M059J (cell line): ENCODE measurements around the gene VAV2. TPM values are rescaled to one million over a fixed set of nuclear protein-coding genes. Genes with fewer than 3 reads are reported as not detected.

Experiments used
- DNase-seq: peaks from one replicate; pipeline ENCODE4 v3.0.0-alpha.2; 2012; ENCODE audit warnings: low read depth
- total RNA-seq: library from RNA; depleted of rRNA; stranded (reverse); fragments of >200 nt; shearing (Covaris generic); gene quantifications from 2 replicates; pipeline ENCODE4 v1.2.3, GENCODE V29; 2014

VAV2 gene
- total RNA-seq, 1 experiment from 2014 or later = 17.2 TPM

DNA sequence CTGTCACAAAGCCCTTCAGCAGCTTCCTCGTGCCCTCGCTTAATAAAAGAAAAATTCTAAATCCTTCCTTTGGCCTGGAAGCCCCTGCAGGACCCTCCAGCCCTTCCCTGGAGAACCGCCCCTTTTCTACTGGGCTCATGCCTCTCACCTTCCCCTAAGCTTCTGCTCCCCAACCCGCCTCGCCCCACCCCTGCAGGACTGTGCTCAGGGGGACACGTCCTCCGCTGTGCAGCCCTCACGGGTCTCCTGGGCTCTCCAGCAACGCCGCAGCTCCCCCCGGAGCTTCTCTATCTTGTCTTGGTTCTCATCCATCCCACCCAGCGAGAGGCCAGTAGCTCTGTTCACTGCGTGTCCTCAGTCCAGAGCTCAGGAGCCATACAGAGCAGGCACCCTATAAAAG, 188.4 kb downstream of the VAV2 start:
- no peak for DNase-seq

DNA sequence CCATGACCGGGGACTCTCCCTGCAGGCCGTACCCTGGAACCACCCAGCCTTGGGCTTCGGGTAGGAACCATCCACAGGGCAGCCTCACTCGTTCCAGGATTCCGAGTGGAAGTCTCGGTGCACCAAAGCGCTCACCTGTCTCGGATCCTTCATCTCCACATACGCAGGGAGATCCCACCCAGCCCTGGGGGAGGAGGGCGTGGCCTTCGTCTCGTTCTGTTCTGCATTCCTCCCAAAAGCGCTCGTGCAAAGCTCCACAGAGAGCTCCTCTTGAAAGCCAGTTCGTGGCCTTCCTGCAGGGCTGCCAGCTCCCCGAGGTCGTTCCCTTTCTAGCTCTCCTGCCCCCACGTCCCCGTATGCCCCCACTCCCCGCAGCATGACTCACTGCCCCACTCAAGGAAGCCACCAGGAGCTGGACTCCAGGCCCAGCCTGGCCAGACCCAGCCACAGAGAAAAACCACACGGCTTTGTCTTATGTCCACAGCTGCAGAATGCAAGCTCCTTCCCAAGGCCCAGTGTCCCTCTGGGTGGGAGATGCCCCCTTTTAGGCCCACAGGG, 189.0 kb downstream of the VAV2 start:
- DNase-seq = peak; percentile 22

DNA sequence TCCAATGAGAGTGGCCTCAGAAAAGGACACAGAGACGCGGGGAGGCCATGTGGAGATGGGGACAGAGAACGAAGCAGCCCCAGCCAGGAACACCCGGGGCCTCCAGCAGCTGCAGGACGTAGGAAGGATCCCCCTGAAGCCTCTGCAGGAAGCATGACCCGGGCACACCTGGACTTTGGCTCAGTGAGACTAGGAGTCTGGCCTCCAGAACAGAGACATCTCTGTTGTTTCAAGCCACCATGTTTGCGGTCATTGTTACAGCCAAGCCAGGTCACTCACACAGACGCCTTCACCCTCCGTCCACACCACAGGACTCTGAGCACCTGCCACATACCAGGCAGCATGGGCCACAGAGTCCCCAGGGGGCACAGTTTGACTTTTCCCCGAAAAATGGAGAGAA, 190.4 kb downstream of the VAV2 start:
- DNase-seq = no peak

DNA sequence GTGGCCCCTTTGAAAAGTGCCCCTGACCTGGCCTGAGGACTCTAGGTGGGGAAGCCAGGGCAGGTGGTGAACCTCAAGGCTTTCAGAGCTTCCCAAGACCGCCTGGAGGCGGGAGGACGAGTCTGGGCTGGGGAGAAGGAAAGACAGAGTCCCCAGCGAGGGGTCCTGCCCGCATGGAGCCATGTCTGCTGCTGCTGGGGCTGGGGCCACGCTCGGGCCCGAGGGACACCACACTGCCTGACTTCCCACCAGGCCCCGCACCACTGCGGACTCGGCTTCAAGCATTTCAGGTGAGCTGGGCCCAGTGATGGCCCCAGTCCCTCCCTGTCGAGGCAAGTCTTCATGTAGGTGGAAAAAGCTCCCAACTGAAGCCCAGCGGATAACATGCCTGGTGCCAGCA, 191.9 kb downstream of the VAV2 start:
- no peak for DNase-seq

DNA sequence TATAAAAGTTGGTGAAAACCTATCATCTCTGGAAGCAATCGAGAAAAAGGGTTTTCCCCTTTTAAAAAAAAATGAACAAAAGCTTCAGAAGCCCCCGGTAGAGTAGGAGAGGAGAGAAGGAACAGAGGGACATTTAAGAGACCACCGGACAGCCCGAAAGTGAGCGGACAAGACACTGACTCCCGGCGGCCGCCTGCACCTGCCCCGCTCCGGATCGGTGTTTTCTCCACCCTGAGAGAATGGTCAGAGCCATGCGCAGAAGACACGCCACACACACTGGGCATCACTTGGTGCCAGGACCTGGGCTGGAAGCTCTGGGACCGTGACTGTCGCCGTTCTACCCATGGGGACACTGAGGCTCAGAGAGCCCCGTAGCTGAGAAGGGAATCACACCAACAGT, 192.4 kb downstream of the VAV2 start:
- DNase-seq = no peak

DNA sequence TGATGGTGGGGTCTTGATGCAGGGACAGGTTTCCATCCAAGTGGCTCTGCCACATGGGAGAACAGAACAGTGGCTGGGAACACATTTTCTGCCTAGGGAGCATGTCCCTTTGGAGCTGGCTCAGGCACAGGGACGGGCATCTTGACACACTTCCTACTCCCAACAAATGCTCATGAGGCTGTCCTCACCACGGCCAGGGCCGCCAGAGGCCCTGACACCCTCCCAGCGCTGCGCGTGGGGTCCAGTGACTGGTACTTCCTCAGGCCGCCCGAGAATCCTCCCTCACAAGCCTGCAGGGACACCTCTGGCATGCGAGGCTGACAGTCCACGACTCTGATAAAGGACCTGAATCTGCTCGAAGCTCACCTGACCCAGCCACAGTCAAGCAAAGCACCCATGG, 193.0 kb downstream of the VAV2 start:
- no peak for DNase-seq

DNA sequence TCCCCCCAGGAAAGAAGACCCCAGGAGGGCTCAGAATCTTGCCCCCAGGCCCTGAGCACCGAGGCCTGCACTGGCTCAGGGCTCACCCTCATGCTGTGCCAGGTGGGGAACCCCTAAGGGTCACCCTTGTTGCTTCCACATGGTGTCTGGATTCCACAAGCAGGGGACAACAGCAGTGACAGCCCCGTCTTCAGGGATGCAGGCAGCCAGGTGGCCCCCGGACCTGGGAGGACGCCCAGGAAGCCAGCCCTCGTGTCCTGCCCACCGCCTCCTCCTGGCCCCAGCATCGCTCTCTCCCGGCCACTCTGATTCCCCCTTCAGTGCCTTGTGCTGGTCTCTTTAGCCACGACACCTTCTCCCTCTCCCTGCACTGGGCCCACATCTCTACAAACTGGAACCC, 194.0 kb downstream of the VAV2 start:
- no peak for DNase-seq

DNA sequence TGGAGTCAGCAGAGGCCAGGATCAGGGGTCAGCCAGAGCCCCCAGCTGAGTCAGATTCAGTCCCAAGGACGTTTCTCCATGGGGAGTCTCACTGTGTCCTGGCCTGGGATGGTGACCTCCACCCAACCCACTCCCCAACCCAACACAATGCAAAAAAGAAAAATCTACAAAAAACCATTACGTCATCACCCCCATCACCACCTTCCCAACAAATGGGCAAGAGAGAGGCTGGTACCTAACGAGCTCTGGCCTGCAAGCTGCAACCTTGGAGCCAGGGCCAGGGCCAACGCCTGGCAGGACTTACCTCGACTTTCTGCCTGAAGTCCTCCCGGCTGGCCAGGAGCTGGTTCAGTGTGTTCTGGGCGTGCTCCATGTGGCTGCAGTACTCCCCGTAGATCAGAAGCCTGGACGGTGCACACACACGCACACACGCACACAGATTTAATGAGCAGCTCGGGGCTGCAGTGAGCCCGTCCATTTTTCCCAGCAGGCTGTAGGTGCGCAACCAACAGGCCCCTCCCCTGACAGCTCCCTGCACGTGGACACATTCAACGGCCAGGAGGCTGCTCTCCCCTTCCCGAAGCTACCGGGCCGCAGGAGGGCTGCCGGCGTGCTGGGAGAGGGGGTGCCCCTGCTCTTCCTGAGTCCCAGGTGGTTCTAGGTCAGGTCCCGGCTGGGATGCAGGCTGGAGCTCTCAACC, 194.6 kb downstream of the VAV2 start:
- DNase-seq = no peak

DNA sequence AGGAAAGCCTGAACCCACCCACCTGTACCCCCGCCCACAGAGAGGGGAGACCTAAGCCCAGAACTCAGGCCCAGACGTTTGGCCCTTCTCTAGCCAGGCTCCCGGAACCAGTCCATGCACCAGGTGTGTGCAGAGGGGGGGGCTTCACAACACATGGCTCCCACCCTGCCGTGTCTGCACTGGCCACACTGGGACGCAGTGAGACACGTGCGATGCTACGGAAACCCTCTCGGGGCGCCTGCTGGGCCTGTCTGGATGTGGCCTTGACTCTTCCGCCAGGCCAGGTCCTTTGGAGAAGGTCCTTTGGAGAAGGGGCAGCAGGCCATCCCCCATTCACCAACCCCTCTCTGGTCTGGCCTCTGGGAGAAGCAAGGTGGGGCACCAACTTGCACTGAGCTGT, 195.6 kb downstream of the VAV2 start:
- no peak for DNase-seq

DNA sequence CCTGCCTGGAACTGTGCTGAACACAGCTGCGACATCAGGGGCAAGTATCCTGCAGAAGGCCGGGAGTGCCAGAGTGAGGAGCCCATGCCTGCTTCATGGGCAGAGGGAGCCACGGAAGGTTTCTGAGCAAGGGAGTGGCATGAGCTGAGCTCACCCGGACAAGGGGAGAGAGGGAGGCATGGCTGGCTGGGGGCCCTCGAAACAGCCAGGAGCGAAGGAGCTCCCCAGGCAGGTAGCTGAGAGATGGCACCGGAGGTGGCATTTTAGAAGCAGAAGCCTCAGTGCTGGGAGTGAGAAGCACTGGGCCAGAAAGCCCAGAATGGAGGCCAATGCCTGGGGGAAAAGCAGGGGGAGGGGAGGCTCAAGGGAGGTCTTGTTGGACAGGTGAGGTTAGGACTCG, 197.1 kb downstream of the VAV2 start:
- no peak for DNase-seq

DNA sequence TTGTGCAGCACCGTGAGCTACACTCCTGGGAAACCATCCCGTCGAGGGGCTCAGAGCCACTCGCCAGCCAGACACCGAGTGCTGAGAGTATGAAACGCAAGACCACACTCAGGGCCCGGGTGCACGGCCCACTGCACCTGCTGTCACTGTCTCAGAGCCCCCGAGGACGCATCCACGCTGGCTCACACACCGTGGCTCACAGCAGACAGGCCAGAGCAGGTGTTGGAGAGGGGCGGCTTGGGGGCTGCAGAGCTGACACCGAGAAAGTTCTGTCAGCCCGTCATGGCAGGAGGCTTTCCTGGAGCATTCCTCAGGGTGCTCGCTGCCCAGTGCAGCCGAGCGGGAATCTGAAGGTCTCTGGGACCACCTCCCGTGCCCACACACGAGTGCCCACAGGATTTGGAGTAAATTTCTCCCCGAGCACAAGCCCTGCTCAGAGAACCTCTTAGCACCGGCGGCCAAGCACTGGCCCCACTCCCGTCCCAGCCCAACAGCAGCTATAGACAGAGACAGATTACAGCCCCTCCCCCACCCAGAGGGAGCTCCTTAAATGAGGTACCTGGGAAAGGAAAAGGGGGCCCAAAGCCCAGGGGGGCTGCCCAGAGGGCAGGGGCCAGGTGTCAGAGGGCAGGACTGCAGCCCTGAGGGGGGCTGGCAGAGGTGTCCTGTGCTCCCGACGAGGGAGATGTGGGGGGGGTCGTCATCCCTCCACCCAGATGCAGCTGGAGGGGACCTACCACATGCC, 197.9 kb downstream of the VAV2 start:
- no peak for DNase-seq

DNA sequence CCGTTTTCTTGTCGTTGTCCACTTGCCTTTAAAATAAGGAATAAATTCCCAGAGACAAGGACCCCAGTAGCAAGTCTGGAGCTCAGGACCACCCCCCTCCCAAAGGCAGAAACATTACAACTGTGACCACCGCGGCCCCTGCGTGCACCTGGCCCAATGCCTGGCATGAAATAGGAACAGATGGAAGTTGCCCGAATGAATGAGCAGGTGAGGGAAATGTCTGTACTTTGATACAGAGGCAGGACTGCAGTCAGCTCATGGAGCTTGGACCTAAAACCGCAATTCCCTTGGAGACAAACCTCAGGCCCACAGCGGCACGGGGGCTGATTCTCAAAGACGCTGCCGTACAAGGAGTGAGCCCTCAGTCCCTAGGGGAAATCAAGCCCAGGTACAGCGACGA, 198.7 kb downstream of the VAV2 start:
- no peak for DNase-seq

DNA sequence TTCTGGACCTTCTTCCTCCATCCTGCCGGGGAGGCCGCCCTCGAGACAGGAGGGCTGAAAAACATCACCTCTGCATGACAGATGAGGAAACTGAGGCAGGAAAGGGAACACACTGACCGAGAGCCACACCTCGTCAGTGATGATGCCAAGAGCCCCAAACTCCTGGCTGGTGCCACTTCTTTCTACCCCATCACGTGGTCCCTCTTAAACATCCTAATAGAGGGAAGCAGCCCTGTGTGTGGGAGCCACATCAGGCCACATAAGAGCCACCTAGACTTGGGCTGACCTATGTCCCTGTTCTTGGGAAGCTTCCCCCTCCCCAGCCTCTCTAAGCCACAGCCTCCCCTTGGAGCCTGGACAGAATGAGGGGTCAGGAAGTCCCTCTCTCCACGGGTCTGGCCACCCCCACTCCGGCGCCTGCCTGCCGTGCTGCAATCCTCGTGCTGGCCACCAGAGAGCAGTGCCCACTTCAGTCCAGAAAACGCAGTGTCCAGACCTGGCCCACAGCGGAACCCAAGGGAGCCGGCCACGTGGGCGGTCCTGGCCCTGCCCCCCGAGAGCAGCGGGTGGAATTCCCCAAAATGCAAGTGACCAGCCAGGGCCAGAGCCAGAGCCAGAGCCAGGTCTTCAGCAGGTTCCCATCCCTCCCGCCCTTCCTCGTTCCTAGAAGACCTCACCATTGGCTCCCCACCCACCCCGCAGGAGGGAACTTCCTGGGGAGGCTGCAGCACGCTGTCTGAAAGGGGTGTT, 199.2 kb downstream of the VAV2 start:
- DNase-seq = peak; percentile 36

DNA sequence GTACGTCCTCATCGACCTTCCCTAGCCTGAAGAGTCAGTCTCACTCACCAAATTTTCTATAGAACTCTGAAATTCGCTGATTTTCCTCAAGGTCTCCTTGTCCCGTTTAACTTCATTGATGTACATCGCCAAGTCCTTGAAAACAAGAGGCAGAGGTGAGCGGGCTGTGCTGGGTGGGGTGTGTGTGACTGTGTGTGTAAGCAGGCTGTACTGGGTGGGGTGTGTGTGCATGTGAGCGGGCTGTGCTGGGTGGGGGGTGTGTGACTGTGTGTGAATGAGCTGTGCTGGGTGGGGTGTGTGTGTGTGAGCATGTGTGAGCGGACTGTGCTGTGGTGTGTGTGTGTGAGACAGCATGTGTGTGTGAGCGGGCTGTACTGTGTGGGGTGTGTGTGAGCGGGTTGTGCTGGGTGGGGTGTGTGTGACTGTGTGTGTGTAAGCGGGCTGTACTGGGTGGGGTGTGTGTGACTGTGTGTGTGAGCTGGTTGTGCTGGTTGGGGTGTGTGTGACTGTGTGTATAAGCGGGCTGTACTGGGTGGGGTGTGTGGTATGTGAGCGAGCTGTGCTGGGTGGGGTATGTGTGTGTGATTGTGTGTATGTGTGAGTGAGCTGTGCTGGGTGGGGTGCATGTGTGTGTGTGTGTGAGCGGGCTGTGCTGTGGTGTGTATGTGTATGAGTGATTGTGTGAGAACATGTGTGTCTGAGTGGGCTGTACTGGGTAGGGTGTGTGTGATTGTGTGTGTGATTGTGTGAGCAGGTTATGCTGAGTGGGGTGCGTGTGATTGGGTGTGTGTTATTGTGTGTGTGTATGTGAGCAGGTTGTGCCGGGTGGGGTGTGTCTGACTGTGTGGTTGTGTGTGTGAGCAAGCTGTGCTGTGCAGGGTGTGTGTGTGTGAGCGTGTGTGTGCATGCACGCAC, 200.1 kb downstream of the VAV2 start:
- DNase-seq = no peak

DNA sequence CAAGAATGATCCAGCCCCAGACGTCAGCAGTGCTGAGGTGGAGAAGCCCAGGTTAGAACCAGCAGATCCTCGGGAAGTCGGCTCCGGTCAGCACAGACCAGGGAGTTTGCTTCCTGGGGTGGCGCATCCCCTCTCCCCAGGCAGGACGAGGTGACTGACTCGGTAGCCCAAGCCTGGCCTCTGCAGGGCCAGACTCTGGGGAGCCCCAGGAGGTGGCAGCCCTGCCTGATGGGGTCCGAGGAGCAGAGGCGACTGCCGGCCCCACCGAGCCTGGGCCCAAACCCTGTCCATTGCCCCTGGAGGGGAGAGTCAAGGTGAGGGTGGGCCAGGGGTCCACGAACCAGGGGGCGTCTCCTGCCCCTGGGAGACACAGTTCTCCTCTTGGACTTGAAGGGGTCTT, 201.1 kb downstream of the VAV2 start:
- DNase-seq = no peak

DNA sequence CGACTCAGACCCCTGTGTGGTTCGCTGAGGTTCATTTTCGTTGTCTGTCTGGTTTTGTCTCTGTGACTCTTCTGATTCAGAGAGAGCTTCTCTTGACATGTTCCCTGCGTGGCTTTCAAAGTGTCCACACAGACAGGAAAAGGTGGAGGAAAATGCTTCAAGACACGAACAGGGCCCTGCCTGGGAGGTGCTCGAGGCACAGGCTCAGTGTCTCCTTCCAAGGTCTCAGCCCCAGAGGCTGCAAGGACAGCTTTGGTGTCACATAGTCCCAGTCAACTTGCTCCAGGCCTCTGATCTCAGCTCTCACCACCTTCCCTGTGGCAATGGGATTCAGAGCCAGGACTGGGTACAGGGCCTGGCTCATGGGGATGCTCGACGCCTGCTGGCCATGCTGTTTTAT, 202.3 kb downstream of the VAV2 start:
- DNase-seq = no peak

DNA sequence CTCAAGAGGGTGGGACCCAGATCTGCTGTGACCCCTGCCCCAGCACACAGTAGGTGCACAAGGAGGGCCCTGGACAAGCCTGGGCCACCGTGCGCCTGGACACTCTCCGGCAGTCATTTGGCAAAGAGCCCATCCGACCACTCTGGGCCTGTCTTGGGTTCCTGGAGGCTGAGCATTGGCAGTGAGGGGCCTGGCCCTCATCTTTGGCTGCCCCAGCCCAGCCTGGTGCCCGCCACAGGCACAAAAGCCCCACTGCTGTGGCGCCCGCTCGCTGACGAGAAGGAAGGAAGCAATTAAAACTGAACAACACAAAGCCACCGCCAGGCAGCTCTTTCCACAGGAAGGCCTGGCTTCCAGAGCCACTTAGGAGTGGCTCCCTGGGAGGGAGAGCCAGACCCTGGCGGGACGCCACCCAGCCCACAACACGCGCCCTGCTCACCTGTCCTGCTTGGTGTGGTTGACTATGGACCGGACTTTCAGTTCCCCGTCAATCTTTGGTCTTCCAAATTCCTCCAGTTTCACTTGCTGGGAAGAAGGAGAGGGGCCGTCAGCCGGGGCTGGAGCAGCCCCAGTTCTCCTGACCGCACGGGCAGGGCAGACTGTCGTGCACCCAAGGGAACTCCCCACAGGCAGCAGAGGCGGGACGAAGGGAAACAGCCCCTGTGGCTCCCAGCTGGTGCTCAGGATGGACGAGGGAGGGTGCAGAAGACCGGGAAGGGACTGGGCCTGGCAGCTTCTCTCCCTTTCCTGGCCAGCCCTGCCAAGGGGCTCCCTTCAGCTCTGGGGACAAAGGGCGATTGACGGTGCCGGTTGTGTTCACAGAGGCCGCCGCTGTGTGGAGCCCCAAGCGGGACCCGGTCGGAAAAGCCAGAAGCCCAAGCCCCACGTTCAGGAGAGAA, 203.1 kb downstream of the VAV2 start:
- no peak for DNase-seq

DNA sequence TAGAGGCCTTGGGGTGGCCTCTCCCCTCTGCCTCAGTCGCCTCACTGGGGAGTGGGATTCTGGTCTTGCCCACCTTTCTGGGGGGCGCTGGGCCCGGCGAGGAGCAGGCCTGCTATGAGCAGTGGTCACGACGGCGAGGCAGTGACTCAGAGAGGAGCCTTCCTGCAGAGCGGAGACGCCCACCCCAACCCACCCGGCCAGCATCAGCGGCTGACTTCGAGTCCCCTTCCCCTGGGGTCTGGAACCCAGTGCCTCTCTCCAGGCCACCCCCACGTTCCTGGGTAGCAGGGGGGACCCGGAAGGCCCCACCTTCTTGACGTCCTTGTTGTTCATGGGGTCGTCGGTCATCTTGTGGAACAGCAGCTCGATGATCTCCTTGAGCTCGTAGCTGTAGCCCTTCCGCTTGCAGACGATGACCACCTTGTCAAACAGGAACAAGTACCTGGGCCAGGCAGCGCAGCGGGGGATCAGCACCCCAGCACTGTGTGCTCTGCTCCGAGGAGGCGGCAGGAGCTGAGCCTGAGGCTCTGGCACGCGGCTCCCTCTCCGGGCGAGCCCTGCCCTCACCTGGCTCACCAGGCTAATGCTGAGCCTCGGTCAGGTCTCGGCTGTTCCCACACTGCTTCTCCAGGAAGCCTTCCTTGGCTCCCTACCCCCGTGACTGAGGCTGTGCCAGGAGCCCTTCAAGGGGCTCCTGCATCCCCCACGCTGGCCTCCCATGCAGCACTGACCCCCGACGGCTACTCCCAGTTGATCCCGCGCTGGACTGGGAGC, 203.9 kb downstream of the VAV2 start:
- DNase-seq = no peak

DNA sequence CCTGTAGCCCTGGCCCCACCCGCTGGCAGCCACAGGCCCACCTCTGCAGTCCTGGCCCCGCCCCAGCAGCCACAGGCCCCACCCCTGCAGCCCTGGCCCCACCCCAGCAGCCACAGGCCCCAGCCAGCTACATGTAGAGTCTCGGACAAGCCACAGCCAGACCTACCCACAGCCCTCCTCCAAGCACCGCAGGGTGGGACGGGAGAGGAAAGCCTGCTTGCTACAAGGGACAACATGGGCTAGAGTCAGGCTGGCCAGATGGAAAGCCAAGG, 204.4 kb downstream of the VAV2 start:
- no peak for DNase-seq
